WTC11 (cell line): ENCODE results near the gene NKX6-1. TPM values are rescaled to one million over a fixed set of nuclear protein-coding genes. Genes with fewer than 3 reads are reported as not detected.

ENCODE experiments used
- ATAC-seq: fragments of 200-7000 bp; cut with Tn5 transposase; 2 replicates; pipeline ENCODE4 v1.10.0; 2021; ENCODE audit warnings: mild to moderate bottlenecking, moderate library complexity
- CTCF ChIA-PET: fragments of 300-600 bp; sonication (Branson Sonifier 250); formaldehyde crosslinking; loops from one replicate; lab custom pipeline; 2021; ENCODE audit warnings: antibody characterized with exemption; lab: Charles Lee
- POLR2A ChIA-PET: fragments of 350-600 bp; sonication (Branson Sonifier 250); formaldehyde crosslinking; loops from one replicate; lab custom pipeline; 2021; ENCODE audit warnings: antibody characterized with exemption; lab: Charles Lee
- DNase-seq: peaks from one replicate; pipeline ENCODE4 v3.0.0; 2021; ENCODE audit warnings: low spot score
- H3K27ac Mint-ChIP-seq: 2 replicates; pipeline ENCODE4 v1.8.0; 2021; ENCODE audit warnings: mixed read lengths
- H3K27me3 Mint-ChIP-seq: 2 replicates; pipeline ENCODE4 v1.8.0; 2021; ENCODE audit warnings: low read depth, mild to moderate bottlenecking, moderate library complexity, mixed read lengths
- H3K36me3 Mint-ChIP-seq: 2 replicates; pipeline ENCODE4 v1.8.0; 2021; ENCODE audit warnings: mixed read lengths
- H3K4me1 Mint-ChIP-seq: 2 replicates; pipeline ENCODE4 v1.8.0; 2022; ENCODE audit warnings: mixed read lengths
- H3K4me3 Mint-ChIP-seq: 2 replicates; pipeline ENCODE4 v1.8.0; 2021; ENCODE audit warnings: mild to moderate bottlenecking, moderate library complexity, mixed read lengths
- H3K9me3 Mint-ChIP-seq: 2 replicates; pipeline ENCODE4 v1.8.0; 2021; ENCODE audit warnings: mixed read lengths
- AFF4 ChIP-seq: sonication (generic); formaldehyde crosslinking; IDR thresholded peaks from 2 replicates; pipeline ENCODE4 v1.8.1; 2023; ENCODE audit warnings: mild to moderate bottlenecking, missing genetic modification reagents, borderline replicate concordance
- CTCF ChIP-seq: fragments of 200-600 bp; IDR thresholded peaks from 2 replicates; pipeline ENCODE4 v1.8.0; 2022; ENCODE audit warnings: antibody characterized with exemption
- GTF2I ChIP-seq: fragments of 250-450 bp; sonication (Bioruptor Pico); conservative IDR thresholded peaks from 2 replicates; pipeline ENCODE4 v1.4.0; 2021; ENCODE audit warnings: mild to moderate bottlenecking
- HMGA2 ChIP-seq: fragments of 250-450 bp; sonication (Bioruptor Pico); IDR thresholded peaks from 2 replicates; pipeline ENCODE4 v1.4.0; 2021; ENCODE audit warnings: mild to moderate bottlenecking, moderate library complexity
- JAZF1 ChIP-seq: fragments of 250-450 bp; sonication (Bioruptor Pico); IDR thresholded peaks from 2 replicates; pipeline ENCODE4 v1.9.0; 2021; ENCODE audit warnings: moderate library complexity, mild to moderate bottlenecking, inconsistent platforms
- JUN ChIP-seq: sonication (generic); formaldehyde crosslinking; IDR thresholded peaks from 2 replicates; pipeline ENCODE4 v1.8.0; 2023; ENCODE audit warnings: mild to moderate bottlenecking, missing genetic modification reagents
- MXD4 ChIP-seq: fragments of 250-450 bp; sonication (Bioruptor Pico); IDR thresholded peaks from 2 replicates; pipeline ENCODE4 v1.8.0; 2021; ENCODE audit warnings: mild to moderate bottlenecking, moderate library complexity, borderline replicate concordance
- NFATC4 ChIP-seq: fragments of 250-450 bp; sonication (Bioruptor Pico); IDR thresholded peaks from 2 replicates; pipeline ENCODE4 v1.9.0; 2021; ENCODE audit warnings: mild to moderate bottlenecking
- NR1H2 ChIP-seq: sonication (generic); formaldehyde crosslinking; IDR thresholded peaks from 2 replicates; pipeline ENCODE4 v1.9.0; 2021; ENCODE audit warnings: mild to moderate bottlenecking, moderate library complexity, missing genetic modification reagents
- NR3C1 ChIP-seq: sonication (generic); formaldehyde crosslinking; conservative IDR thresholded peaks from 2 replicates; pipeline ENCODE4 v1.8.1; 2023; ENCODE audit warnings: low read depth, mild to moderate bottlenecking, missing genetic modification reagents
- SMAD3 ChIP-seq: sonication (generic); formaldehyde crosslinking; IDR thresholded peaks from 2 replicates; pipeline ENCODE4 v1.8.0; 2022; ENCODE audit warnings: missing genetic modification reagents, mild to moderate bottlenecking, borderline replicate concordance
- STAT6 ChIP-seq: sonication (generic); formaldehyde crosslinking; conservative IDR thresholded peaks from 2 replicates; pipeline ENCODE4 v1.8.1; 2023; ENCODE audit warnings: mild to moderate bottlenecking, low read depth, missing genetic modification reagents, moderate library complexity
- total RNA-seq: library from RNA; stranded (reverse); gene quantifications from 3 replicates; pipeline ENCODE4 v1.2.3, GENCODE V29; 2021

Gene NKX6-1
- total RNA-seq, 1 experiment from 2014 or later: 0.09 TPM

- H3K27me3 Mint-ChIP-seq: peaks cover 57% of the 10 kb centered on the region
- no peak for ATAC-seq
- POLR2A ChIA-PET: no interaction called here
- H3K27ac Mint-ChIP-seq: no peak overlapping the region
- no peaks in the 10 kb centered on the region for H3K36me3 Mint-ChIP-seq
- CTCF ChIA-PET: interaction anchor here (1.3 kb wide), 1 partner anchor 21 kb away, joined by 9 read pairs; no protein-coding TSS in a partner anchor
- H3K4me1 Mint-ChIP-seq: peaks cover 40% of the 10 kb centered on the region
- no peak for TF ChIP-seq NR1H2 (CRISPR knock-in tag)
- TF ChIP-seq JUN (CRISPR knock-in tag): no peak
- TF ChIP-seq JAZF1 (CRISPR knock-in tag): no peak
- no peak for TF ChIP-seq AFF4 (CRISPR knock-in tag)
- TF ChIP-seq CTCF: no peak
- no peak for TF ChIP-seq NFATC4 (CRISPR knock-in tag)
- no peak for TF ChIP-seq NR3C1 (CRISPR knock-in tag)
- TF ChIP-seq HMGA2 (CRISPR knock-in tag): no peak
- TF ChIP-seq SMAD3: no peak
- TF ChIP-seq, all 79 proteins: peak for 0
- no peak for DNase-seq
- H3K4me3 Mint-ChIP-seq: no peak overlapping the region
- no peaks in the 10 kb centered on the region for H3K9me3 Mint-ChIP-seq
These were observed 5.7 kb upstream of the NKX6-1 start for GRCh38 chr4:84504821-84505220.

- ChIA-PET CTCF (interaction anchor here (0.6 to 9.8 kb wide), 3 partner anchors 13 to 75 kb away, joined by 3 to 242 read pairs (median 5); no protein-coding TSS in a partner anchor), POLR2A (no interaction called here)
- DNase-seq: peak; percentile 33
- Mint-ChIP-seq H3K4me3 (peak overlapping the region; percentile 51), H3K27ac (no peak overlapping the region), H3K4me1 (peaks cover 46% of the 10 kb centered on the region), H3K27me3 (peaks cover 68% of the 10 kb centered on the region), H3K9me3 (no peaks in the 10 kb centered on the region), H3K36me3 (no peaks in the 10 kb centered on the region)
- peak; percentile 15 for ATAC-seq
- TF ChIP-seq MXD4 (CRISPR knock-in tag) (no peak), CTCF (peak; percentile 22), GTF2I (CRISPR knock-in tag) (no peak), STAT6 (CRISPR knock-in tag) (no peak)
These were observed 4.7 kb upstream of the NKX6-1 start for GRCh38 chr4:84503495-84504437.
